Right forelimb (tissue), 1 donor: Measurements from ENCODE around the gene HK3.

Experiments
- DNase-seq: peaks from one replicate; pipeline ENCODE4 v3.0.0-alpha.2; 2018

Gene HK3

GRCh38 chr5:176901260-176902101 is 2.3 kb upstream of the HK3 start:
- no peak for DNase-seq

- DNase-seq: no peak
Observed at GRCh38 chr5:176900780-176901204, 1.6 kb upstream of the HK3 start.

DNA sequence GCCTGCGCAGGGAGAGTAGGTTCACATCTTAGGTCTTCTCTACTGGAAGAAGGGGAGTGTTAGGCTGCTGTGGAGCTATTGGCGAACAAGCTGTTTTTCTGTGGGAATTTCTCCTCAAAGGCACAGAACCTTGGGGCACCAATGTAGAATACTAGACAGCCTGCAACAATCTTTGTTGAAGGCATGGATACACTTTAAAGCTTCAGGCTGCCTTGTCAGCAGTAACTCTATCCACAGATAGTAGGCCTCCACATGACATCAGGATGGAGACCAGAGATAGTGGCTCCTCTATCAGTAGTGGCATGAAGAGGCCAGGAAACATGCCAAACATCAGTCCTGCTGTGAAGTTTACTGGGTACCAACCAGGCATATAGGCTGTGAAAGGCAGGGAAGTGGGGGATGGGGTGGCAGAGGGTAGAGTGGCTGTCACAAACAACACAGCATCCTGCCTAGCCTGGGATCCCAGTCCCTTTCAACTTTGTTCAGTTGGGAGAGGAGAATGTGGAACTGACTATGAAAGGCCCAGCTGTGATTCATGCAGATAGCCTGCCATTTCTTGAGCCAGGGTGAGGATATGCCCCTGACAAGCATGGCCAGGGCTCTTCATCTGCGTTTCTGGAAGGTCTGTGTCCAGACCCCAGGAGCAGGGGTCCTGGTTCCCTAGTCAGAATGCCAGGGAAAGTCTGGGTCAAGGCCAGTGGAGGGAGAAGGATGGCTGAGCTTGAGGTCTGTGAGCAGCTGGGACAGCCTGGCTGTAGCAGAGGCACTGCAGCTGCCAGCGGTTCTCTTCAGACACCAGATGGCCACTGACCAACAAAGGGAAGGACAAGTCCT is 1.0 kb upstream of the HK3 start:
- DNase-seq: no peak

DNA sequence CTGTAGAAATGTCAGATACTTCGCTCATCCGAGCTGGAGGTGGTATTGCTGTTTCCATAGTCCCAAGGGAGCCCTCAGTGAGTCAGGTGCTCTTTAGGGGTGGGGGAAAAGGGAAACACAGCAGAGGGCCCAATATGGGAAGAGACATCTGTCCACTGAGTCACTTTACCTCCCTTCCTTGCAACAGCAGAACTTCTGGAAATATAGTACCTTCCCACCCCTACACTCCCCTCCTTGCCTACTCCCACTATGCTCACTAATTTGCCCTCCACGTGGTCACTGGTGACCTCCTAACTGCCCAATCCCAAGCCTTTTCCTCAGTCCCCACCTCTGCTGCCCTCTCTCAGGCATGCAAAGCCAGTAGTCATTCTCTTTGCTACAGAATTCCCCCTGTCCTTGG is 1.9 kb downstream of the HK3 start:
- DNase-seq: no peak

DNA sequence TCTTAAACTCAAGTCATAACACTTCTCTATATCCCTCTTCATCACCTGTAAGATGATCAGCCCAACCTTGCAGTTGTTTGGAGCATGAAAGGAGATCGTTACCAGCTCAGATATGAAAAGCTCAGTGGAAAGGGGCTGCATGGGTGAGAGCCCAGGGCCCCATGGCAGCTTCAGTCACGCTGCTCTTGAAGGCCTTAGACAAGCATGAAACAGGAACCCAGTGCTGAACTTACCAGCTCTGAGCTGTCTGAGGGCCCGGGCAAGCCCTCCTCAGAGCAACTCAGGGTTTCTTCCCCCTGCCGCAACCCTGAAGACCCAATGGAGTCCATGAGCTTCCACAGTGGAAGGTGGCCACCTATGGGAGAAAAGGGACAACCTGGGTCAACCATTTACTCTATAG is 3.3 kb downstream of the HK3 start:
- no peak for DNase-seq

DNA sequence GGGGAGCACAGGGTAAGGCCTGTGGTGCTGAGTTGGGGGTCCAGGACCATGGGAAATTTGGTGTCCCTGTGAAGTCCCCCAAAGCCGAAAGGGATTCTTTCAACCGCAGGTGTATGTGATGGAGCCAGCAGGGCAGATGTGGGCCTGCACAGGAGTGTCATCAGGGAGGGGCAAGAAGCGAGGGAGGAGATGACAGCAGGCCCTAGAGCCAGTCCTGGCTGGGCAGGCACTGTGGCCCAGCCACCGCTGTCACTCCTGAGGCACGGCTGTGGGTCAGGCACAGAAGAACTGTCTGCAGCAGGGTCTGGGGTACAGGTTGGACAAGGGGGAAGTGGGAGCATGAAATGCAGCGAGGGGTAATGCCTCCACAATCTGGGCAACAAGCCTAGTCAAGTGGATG is 4.8 kb downstream of the HK3 start:
- peak; percentile 27 for DNase-seq

DNA sequence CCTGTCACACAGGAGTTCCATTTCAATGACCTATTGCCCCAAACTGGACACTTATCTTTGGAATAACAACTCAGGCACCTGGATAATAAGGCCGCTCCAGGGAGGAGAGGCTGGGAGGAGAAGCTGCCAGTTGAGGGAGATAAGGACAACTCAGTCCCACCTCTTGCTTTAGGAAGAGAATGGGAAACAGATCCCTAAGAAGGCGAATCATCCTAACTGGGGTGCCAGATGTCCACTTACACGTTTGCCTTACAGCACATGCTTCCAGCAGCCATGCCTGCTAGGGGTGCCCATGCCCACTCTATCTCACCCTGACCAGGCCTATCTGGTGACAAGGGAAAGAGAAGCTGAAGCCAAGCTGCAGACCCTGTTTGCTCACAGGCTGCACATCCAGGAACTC is 6.5 kb downstream of the HK3 start:
- DNase-seq: peak; percentile 27

DNA sequence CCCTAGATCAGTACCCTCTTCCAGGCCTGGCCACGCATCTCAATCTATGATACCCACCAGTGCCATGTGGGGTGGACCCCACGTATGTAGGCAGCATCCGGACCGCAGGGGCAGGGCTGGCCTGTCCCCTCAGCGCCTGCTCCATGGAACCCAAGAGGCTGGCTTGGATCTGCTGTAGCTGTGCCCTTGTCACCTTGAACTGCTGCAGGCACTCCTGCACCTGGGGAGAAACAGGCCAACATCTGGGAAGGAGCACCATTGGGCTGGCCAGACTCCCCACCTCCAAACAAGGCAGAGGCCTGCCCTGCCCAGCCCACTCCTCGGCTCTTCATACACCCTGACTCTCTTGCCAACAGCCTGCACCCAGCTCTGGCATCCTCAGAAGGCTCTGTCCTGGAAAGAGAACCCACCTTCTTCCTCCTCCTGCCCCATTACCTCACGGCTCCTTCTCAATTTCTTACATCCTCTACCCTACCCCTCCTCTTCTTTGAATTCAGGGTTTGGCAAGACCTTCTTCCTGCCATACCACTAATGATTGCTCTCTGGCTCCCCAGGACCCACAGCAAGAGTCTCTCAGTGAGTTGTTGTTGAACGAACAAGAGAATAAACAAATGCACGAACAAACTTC is 7.7 kb downstream of the HK3 start:
- peak; percentile 22 for DNase-seq

GRCh38 chr5:176890455-176891330 is 8.5 kb downstream of the HK3 start:
- DNase-seq: peak; percentile 16

DNA sequence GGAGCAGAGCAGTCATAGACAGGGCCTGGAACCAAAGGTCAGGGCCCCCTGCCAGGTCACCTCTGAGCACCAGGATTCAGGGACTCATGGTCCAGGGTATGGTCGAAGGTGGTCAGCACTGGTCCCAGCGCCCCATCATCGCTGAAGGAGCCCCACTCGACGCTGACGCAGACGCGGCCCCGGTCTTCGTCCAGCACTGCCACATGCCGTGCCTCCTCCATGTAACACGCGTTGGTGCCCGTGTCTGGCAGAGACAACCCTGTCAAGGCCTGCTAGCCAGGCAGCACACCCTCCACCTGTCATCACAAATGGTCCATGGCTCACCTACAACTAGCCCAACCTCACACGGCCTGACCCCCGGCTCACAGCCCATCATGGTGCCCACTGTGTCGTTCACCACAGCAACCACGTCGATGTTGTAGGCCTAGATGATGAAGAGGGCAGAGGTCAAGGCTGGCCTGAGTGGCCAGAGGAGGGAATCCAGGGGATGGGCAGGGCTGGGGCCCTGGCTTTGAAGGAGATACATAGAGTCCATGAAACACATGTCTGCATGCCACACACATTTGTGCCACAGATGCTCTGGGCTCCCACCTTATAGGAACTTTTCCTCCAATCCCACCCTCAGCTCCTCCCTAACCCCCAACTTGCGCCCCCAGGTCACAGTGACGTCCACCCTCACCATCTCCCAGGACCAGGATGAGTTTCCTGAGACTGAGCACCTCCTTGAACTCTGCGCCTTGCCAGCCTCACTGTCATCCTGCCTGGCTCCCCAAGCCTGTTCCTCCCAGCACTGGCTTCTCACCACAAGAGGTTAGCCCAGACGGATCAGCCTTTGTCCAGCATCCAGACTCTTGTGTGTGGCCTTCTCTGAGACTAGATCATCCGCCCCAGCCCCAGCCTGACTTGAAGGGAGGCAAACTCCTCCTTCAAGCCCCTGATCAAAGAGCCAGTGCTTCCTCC is 9.5 kb downstream of the HK3 start:
- peak; percentile 24 for DNase-seq

DNA sequence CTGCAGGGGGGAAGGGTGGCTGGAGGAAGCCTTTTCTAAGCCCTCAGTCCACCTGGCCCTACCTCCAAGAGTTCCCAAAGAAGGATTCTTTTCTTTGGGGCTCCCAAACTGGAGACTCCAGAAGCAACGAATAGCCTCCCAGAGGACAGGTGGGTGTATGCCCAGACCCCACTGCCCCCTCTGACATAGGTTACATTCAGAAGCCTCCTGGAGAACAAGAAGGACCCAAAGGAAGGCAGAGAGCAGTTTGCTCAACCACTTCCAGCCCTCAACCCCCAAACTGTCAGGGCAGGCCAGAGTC is 10.3 kb downstream of the HK3 start:
- DNase-seq: peak; percentile 4

DNA sequence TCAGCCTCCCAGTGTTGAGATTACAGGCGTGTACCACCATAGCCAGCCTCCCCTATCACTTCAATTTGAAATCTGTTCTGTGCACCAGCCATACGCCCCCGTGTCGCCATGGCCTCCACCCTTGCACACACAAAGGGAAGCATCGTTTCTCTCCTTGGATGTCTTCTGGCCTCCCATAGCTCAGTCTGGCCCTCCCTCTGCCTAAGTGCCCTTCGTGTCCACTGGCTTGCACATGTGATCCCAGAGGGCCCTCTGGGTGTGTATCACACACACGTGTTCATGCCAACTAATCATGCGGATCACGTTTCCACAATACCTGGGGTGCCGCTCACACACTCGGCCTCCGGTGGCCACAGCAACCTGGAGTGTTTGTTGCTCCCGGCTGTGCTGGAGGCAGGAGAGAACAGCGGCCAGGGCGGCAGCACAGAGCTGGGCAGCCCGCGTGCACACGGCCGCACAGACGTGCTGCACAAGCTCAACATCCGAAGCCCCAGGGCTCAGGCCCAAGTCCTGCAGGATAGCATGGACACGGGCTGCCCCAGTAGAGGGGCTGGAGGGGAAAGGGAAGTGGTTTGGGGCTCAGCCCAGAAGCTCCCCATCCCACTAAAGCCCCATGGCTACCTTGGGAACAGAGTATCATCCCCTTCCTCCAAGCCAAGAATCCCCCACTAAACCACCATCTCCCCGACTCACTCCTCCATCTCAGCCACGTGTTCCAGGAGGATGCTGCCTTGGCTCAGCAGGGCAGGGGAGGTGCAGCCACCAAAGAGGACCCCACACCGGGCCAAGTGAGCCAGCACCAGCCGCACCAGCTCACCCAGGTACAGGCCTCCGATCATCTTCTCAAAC is 10.9 kb downstream of the HK3 start:
- peak; percentile 35 for DNase-seq

DNA sequence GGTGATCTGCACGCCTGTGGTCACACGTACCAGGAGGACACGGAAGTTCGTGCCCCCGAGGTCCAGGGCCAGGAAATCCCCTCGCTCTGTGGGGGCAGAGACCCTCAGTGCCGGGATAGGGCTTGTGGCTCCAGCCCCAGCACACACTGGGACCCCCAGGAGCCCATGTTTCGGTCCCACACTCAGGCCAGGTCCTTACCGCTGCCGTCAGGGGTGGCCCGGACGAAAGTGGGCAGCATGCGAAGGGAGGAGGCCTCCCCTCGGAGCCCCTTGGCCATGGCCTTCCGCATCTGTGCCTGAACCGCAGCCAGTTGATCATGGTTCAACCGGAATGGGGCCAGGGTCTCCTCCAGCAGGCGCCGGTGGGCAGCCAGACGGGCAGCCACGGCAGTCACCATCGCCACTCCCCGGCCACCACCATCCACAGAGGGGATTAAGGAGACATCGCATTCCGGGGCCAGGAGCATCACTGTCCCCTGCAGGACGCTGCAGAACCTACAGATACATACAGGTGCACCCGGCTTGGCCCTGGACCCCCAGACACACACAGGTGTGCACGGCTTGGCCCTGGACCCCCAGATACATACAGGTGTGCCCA is 11.8 kb downstream of the HK3 start:
- peak; percentile 10 for DNase-seq

DNA sequence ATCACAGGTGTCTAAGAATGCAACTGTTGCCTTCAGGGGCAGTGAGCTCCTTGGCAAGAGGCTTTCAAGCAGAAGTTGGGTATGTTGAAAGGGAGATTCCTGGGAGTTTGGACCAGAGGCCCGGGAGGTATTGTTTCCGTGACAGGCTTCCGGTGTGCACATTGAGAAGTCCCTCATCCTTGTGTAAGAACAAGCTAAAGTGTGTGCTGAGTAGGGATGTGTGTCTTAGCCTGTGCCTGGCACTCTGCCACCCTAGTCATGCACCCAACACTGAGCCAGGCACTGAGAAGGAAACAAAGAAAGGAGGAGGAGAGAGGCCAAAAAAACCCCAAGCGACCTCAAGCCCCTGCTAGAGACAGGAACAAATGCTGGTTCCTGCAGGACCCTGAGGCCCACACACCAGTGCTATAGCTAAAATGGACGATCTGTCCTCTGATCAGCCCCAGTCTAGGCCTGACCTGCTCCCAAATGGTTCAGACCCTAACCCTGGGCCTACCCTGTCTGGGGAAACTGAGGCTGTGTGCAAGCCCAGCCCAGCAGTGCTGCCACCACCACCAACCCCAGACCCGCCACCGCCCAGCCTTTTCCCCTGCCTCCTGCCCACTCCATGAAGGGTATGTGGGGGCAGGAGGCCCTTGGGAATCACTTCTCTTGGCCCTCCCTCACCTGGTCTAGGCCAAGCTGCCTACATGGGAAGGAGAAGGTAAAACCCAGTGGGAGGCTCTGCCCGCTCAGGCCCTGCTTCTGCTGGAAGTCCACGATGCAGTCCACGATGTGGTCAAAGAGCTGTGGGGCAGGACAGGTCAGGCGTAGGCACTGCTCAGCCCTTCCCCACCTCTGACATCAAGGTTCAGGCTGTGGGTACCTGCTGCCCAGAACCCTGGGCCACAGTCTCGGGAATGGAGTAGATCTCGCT is 12.6 kb downstream of the HK3 start:
- DNase-seq: no peak

DNA sequence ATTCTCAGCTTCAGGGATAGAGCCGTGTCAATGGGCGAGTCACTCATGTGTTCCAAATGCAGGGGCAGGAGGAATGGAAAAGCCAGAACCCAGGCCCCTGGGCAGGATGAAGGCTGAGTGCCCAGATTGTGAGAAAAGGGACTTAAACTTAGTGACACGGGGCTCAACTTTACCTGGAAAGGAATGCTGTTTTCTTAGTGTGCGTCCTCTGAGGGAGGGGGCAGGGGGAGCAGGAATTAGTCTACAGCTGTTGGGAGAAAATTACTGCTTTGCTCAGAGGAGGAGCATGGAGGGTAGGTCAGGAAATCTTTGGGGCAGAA is 14.6 kb downstream of the HK3 start:
- DNase-seq: no peak

DNA sequence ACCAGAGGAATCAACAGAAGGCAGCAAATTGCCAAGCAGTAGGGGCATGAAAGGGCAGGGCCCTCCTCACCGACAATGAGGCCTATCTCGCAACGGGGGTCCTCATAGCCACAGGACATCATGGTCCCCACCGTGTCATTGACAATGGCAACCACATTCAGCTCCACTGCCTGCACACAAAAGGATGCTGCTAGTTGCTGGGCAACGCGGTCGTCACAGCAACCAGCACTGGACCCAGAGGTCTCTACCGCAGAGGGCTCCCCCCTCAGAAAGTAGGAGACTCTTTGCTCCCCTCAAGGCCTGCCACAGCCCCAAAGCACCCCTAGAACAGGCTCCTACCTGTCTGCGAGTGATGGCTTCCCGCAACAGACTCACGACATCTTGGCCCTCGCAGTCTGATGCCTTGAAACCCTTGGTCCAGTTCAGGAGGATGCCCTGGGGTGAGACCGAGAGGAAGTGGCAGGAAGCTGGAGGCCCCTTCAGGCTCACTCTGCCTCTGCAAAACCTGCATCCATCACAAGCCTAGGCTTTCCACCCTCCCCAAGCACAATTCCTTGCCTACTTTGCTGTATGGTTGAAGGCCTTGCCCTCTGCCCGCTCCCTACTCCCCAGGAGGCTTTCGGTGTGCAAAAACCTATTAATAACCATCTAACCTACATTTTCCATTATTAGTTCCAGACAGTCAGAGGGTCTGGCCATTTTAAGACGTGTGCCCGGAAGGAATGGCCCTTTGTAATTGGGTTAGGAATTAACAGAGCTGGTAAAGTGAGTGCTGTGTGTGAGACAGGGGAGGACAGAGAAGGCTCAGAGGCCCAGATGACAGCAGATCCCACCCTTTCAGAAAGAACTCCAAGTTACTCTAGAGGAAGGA is 15.2 kb downstream of the HK3 start:
- DNase-seq: no peak

GRCh38 chr5:176882567-176882903 is 16.6 kb downstream of the HK3 start:
- DNase-seq: no peak

- no peak for DNase-seq
Observed at GRCh38 chr5:176881816-176882566, 17.2 kb downstream of the HK3 start.
